GM12872 (cell line): ENCODE measurements around the gene LIG3.

ENCODE experiments used
- TF ChIP-seq, protein P1 (sequence below): IDR thresholded peaks from 3 replicates; pipeline ENCODE4 v1.5.1; 2011; ENCODE audit warnings: low read depth, mild to moderate bottlenecking, low read length, moderate library complexity; ENCODE audit not compliant: insufficient read depth

The LIG3 gene

DNA sequence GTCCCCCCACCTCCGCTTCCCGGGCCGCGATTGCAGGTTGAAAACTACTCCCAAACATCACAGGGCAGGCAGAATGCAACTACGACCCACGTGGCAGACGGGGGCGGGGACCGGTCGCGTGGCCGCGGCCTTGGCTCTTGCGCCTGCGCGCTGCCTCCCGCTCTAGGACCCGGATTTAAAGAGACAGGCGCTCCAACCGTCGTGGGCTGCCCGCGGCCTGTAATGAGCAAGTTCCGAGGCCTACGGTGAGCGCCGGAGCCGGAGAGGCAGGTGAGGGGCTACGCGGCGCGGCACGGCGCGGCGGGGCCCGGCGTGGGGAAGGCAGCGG, at the start of gene LIG3:
TSS of gene LIG3 (plus strand) at position 160 of the 328 bp plus-strand sequence. CDS start 2,494 bp downstream, outside the sequence.
- TF ChIP-seq, protein P1, sequence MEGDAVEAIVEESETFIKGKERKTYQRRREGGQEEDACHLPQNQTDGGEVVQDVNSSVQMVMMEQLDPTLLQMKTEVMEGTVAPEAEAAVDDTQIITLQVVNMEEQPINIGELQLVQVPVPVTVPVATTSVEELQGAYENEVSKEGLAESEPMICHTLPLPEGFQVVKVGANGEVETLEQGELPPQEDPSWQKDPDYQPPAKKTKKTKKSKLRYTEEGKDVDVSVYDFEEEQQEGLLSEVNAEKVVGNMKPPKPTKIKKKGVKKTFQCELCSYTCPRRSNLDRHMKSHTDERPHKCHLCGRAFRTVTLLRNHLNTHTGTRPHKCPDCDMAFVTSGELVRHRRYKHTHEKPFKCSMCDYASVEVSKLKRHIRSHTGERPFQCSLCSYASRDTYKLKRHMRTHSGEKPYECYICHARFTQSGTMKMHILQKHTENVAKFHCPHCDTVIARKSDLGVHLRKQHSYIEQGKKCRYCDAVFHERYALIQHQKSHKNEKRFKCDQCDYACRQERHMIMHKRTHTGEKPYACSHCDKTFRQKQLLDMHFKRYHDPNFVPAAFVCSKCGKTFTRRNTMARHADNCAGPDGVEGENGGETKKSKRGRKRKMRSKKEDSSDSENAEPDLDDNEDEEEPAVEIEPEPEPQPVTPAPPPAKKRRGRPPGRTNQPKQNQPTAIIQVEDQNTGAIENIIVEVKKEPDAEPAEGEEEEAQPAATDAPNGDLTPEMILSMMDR = no peak

GRCh38 chr17:34958438-34958837, 21.9 kb upstream of the LIG3 start:
- TF ChIP-seq, protein P1 = no peak

GRCh38 chr17:34961093-34961911, 19.0 kb upstream of the LIG3 start, which contains the start of the genes CCT6B and ZNF830:
Gene CCT6B, minus strand, starts transcription at chr17:34961460. Its CDS starts 67 bp downstream, at chr17:34961393.
Gene ZNF830, plus strand, starts transcription at chr17:34961540. Its CDS starts 27 bp downstream, at chr17:34961567.
- TF ChIP-seq, protein P1 = no peak

- TF ChIP-seq, protein P1 = no peak
Observed at GRCh38 chr17:34974179-34974578, 6.1 kb upstream of the LIG3 start.

DNA sequence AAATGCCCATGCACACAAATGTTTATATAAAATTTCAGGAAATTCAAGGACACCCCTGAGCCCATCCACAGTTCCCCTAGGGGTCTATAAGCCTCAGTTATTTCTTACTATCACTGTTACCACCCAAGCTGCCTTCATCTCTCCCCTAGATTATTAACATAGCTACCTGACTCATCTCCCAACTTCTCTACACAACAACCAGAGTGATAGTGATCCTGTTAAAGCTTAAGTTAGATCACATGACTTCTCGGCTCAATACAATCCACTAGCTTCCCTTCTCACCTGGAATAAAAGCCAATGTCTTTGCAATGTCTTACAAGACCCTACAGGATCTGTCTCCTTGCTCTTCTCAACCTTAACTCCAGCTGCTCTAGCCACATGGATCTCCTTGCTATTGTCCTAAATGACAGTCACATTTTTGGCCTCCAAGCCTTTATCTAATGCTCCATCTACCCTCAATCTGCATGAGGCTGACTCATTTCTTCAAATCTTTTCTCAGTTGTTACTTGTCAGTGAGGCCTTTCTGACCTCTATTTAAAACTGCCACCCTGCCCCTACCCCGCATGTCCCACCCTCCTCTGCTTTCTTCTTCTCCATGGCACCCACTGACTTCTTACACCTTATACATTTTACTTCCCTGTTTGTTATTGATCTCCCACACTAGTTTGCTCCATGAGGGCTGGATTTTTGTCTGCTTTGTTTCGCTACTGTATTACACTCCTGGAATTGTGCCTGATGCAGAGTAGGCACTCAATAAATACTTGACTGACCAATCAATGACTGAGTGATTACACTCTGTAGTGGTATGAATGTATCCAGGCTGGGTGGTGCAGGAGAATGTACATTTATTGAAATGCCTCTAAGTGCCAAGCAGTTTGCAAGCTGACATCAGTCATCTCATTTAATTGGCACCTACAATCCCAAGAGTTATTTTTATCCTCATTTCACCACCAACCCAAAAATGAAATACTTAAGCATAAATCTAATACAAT, 5.2 kb upstream of the LIG3 start:
- TF ChIP-seq, protein P1 = no peak

GRCh38 chr17:34979153-34979552, 1.2 kb upstream of the LIG3 start:
- TF ChIP-seq, protein P1 = no peak

- TF ChIP-seq, protein P1 = no peak
Observed at GRCh38 chr17:34979650-34980352, 511 bp upstream of the LIG3 start.
